HL-60/S4 treated with retinoic acid at 250 ng/mL for 4 days and 3 days (cell line): ENCODE data around the gene SOX14.

Experiments used
- in situ Hi-C: fragments of 300-500 bp; cut with MboI; formaldehyde crosslinking; loops from 2 replicates; pipeline ENCODE4 v1.7.0; 2022; ENCODE audit warnings: low sequenced_read_pairs

The SOX14 gene

GRCh38 chr3:137764001-137764433 lies at the start of gene SOX14:
TSS of gene SOX14 (plus strand) at chr3:137764315. CDS start at chr3:137764785, 470 bp downstream.
- in situ Hi-C loops = no loop called here

- in situ Hi-C loops = no loop called here
These were observed 49.6 kb upstream of the SOX14 start for GRCh38 chr3:137714551-137714950.

- in situ Hi-C loops = no loop called here
These were observed 39.9 kb upstream of the SOX14 start for GRCh38 chr3:137724240-137724639.

GRCh38 chr3:137737208-137737607 lies 26.9 kb upstream of the SOX14 start:
- in situ Hi-C loops = no loop called here

GRCh38 chr3:137738710-137739109 lies 25.4 kb upstream of the SOX14 start:
- in situ Hi-C loops = no loop called here

- in situ Hi-C loops = no loop called here
These were observed 20.5 kb upstream of the SOX14 start for GRCh38 chr3:137743608-137744007.

GRCh38 chr3:137746808-137747207 lies 17.3 kb upstream of the SOX14 start:
- in situ Hi-C loops = no loop called here

GRCh38 chr3:137759505-137759904 lies 4.6 kb upstream of the SOX14 start:
- in situ Hi-C loops = no loop called here

GRCh38 chr3:137760341-137761098 lies 3.6 kb upstream of the SOX14 start:
- in situ Hi-C loops = no loop called here

- in situ Hi-C loops = no loop called here
These were observed 3.0 kb upstream of the SOX14 start for GRCh38 chr3:137761099-137761562.

GRCh38 chr3:137761563-137762503 lies 2.3 kb upstream of the SOX14 start:
- in situ Hi-C loops = no loop called here

GRCh38 chr3:137762674-137763593 lies 1.2 kb upstream of the SOX14 start:
- in situ Hi-C loops = no loop called here

- in situ Hi-C loops = no loop called here
These were observed 549 bp upstream of the SOX14 start for GRCh38 chr3:137763594-137763938.

GRCh38 chr3:137764563-137765309 lies 621 bp downstream of the SOX14 start:
- in situ Hi-C loops = no loop called here

GRCh38 chr3:137765310-137766033 lies 1.4 kb downstream of the SOX14 start:
- in situ Hi-C loops = no loop called here

- in situ Hi-C loops = no loop called here
These were observed 2.1 kb downstream of the SOX14 start for GRCh38 chr3:137766041-137766875.

GRCh38 chr3:137766876-137767537 lies 2.9 kb downstream of the SOX14 start:
- in situ Hi-C loops = no loop called here
